ENCODE measurements around the gene GPR137. TPM values are rescaled to one million over a fixed set of nuclear protein-coding genes. Genes with fewer than 3 reads are reported as not detected.
A peak's percentile ranks its signal among the peaks of the same experiment; 100 is the strongest.

GPR137 gene
- total and polyA plus RNA-seq, 9 of the 15 experiments (the other 6 are each of a cell fraction or from before 2014, with no cell fraction given) = 0.32 to 26.7 (median 10.7) TPM

GRCh38 chr11:64305075-64305690 is 19.5 kb downstream of the GPR137 start, which contains the start of gene ESRRA (continued):
- TF ChIP-seq ZHX1 (conservative IDR thresholded peaks at IDR 0.05; ENCODE audit: low read length) (no peak), SIRT6 (IDR thresholded peaks at IDR 0.05; ENCODE audit: low read depth, low read length) (no peak), SRSF1 (IDR thresholded peaks at IDR 0.05; ENCODE audit: low read depth, low read length) (no peak), ELF2 (CRISPR knock-in tag; IDR thresholded peaks at IDR 0.05) (no peak), SRSF3 (IDR thresholded peaks at IDR 0.05; ENCODE audit: insufficient read depth, low read length) (no peak), KAT8 (IDR thresholded peaks at IDR 0.05; ENCODE audit: low read depth) (no peak), RFX5 (IDR thresholded peaks at IDR 0.05; ENCODE audit: low read depth, low read length) (no peak), ZNF589 (CRISPR knock-in tag; IDR thresholded peaks at IDR 0.05; ENCODE audit: low read depth) (no peak), ATF7 (IDR thresholded peaks at IDR 0.05) (peak; percentile 50), ZNF175 (CRISPR knock-in tag; IDR thresholded peaks at IDR 0.05; ENCODE audit: low read depth) (no peak), RNF2 (IDR thresholded peaks at IDR 0.05) (no peak; the same call in 1 of the 2 replicates), BCLAF1 (IDR thresholded peaks at IDR 0.05; ENCODE audit: borderline replicate concordance in 1 of 2, control insufficient read depth in 1 of 2, low read depth in 2 of 2, low read length in 1 of 2) (no peak), PTRF (tag; IDR thresholded peaks at IDR 0.05) (no peak), TRIM28 (IDR thresholded peaks at IDR 0.05) (no peak), ZNF583 (CRISPR knock-in tag; IDR thresholded peaks at IDR 0.05) (no peak), TBP (optimal IDR thresholded peaks at IDR 0.05; ENCODE audit: low read depth, low read length) (peak; percentile 41), PYGO2 (tag; IDR thresholded peaks at IDR 0.05) (no peak), SMAD4 (CRISPR knock-in tag; conservative IDR thresholded peaks at IDR 0.05) (no peak), ARID2 (IDR thresholded peaks at IDR 0.05) (no peak), FOXK2 (conservative IDR thresholded peaks at IDR 0.05 in 1 of 2, IDR thresholded peaks at IDR 0.05 in 1 of 2; ENCODE audit: low read depth in 2 of 2) (no peak), ETV6 (IDR thresholded peaks at IDR 0.05; ENCODE audit: borderline replicate concordance in 1 of 2, low read depth in 2 of 2, low read length in 1 of 2) (no peak), ETV6 (CRISPR knock-in tag; IDR thresholded peaks at IDR 0.05; ENCODE audit: borderline replicate concordance) (no peak)
